GM19468 (cell line): ENCODE results near the gene TOR1AIP1.
A peak's percentile ranks its signal among the peaks of the same experiment; 100 is the strongest.
"Not testable (repeated sequence)": the region's sequence is repeated elsewhere in the genome, so short reads cannot be mapped to it uniquely, and the experiment has no call there.

Experiments
- ATAC-seq: cut with Tn5 transposase; IDR thresholded peaks from one replicate; pipeline ENCODE4 v1.9.1; 2021; ENCODE audit warnings: mild to moderate bottlenecking, moderate library complexity, moderate number of reproducible peaks; ENCODE audit not compliant: unreplicated experiment; ENCODE audit errors: extremely low read depth

TOR1AIP1 gene

DNA sequence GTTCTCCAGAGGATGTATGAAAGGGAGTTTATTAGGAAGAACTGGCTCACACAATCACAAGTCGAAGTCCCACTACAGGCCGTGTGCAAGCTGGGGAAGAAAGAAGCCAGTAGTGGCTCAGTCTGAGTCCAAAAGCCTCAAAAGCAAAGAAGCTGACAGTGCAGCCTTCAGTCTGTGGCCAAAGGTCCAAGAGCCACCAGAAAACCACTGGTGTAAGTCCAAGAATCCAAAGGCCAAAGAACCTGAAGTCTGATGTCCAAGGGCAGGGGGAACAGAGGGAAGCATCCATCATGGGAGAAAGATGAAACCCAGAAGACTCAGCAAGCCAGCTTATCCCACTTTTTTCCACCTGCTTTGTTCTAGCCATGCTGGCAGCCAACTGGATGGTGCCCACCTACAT is 51.1 kb downstream of the TOR1AIP1 start:
- no peak for ATAC-seq

DNA sequence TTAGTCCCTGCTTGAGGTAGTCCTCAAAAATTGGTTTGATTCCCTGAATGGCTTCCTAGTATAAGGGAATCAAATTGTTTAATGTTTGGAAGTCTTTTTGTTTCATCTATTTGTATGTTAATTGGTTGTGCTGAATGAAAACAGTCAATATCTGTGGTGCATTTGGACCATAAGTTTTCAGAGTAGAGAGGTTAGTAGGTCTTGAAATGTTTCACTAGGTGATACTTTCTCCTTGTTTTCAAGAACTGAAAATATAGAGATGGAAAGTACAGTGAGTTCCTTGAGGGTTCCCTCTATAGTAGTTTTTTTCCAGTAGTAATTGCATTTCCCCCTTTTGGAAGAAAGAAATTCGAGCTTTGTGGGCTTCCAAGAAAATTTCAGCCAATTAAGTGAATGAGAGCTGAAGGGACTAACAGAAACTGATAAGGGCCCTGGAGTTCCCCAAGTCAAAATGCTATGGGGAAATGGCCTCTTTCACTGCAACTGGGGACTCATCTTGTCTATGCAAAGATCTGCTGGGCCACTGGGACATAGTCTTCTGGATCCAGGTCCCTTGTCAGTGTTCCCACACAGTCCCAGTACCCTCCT is 53.9 kb downstream of the TOR1AIP1 start:
- ATAC-seq: no peak

DNA sequence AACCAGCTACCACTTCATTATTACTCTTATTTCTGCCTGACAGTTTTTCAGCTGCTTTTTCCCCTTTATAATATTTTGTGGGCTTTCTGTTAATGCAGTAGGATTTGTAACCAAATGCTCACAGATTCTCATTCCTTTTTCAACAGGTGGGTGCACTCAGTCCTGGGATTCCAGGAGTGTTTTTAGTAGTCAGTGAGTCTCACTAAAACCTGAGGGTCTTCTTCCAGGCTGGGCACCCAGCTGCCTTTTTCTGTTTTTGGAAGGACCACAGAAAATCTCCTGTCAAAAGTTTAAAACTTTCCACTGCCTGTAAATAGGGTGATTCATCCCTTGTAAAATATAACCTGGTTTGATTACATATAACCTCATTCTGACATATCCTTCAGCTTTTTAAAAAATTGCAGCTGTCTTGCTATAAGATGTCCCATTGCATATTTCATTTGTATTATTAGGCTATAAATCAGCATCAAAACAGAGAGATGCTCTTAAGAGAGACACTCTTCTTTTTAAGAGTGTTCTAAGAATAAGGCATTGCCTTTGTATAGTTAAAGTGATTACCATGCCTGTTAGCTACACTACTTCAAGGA is 55.7 kb downstream of the TOR1AIP1 start:
- ATAC-seq: no peak

DNA sequence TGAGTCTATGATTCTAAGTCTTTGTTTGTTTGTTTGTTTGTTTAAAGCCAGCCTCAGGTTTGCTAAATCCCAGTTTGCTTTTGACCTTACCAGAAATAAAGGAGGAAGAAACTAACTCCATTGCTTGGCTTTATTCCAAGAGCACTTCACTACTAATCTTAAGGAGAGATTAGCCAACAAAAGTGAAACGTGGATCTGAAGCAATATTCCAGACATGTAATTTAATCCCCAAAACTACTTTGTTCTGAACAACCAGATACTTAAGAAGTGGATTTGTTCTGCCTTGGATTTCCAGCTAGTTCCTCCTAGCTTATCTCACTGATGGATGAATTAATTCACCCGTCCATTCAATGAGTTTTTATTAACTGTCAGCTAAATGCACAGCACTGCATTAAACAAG is 56.7 kb downstream of the TOR1AIP1 start:
- ATAC-seq: no peak

DNA sequence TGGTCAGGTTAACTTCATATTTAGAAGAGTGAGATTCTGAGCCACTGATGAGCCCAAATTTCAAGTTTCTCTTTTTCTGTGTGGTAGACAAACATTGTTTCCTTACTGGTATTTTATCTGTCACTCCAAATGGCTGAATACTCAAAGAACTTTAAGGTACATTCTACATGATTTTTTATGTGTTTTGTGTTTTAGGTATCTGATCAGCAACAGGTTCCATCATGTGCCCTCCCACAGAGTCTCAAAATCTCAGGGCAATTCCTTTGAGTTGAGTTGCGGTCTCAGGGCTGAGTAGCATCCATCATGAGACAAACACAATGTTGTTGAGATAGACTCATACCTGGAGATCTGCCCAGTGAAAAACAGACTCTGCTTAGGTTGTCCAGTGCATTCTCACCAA is 57.9 kb downstream of the TOR1AIP1 start:
- no peak for ATAC-seq

DNA sequence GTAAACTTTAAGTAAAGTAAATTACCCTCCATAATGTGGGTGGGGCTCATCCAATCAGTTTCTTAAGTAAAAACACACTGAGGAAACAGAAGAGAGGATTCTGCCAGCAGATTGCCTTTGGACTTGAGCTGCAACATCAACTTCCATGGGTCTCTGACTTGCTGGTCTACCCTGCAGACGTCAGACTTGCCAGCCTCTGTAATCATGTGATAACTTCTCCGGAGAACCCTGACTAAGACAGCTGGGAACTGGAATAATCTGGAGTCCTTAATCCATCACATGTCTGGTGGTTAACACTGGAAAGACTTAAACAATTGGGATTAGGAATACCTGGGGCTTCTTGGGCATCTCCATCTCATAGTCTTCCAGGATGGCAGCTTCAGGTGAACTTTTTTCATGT is 59.4 kb downstream of the TOR1AIP1 start:
- no peak for ATAC-seq

DNA sequence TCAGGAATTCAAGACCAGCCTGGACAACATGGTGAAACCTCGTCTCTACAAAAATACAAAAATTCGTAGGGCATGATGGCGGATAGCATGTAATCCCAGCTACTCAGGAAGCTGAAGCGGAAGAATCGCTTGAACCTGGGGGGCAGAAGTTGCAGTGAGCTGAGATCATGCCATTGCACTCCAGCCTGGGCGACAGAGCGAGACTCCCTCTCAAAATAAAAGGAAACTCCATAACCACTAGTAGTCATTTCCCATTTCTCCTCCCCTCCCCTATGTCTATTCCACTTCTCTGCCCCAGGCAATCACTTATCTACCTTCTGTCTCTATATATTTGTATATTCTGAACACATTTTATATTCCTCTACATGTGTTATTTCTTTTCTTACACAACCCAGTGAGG is 68.6 kb downstream of the TOR1AIP1 start:
- no peak for ATAC-seq

DNA sequence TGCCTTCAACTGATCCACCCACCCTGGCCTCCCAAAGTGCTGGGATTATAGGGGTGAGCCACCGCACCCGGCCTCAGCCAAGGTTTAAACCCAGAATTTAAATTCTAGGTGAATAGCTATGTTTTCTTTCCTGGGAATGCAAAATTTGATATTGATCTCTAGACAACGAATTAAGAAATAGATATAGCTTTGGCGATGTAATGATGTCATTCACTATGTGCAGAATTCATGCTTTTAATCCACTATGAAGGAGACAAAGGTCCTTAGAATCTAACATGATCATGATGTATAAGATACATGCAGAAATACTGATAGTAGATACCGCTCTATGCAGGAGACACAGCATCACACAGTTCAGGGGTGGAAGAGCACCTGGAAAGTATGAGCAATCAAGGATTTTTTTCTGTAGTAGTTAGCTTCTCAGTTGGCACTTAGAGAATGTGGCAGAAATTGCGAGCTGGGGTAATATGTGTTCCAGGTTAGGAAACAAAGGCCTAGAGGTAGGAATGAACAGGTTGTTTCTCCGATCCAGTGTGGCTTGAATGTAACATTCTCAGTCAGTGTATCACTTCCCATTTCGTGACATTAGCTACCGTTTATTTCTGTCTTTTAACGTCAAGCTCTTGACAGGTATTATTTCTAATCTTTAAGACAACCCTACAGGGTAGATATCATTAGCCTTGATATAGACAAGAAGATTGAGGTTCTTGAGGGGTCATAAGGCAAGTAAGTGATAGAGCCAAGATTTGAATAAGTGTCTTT is 69.5 kb downstream of the TOR1AIP1 start:
- no peak for ATAC-seq

DNA sequence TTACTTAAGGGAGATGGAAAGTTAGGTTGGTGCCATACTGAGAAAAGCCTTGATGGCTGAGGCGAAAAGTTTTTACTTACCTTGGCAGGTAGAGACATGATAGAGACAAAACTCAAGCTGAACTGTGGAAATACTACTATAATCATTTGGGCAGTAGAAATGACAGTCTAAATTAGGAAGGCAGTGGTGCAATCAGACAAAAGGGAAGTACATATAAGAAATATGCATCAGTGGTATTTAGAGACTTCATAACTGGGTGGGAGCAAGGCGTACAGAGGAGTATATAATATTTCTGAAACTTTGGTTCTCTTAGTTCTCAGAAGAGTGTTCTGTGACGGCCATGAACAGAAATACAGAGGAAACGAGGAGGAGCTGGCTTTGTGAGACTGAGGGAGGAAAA is 70.1 kb downstream of the TOR1AIP1 start:
- no peak for ATAC-seq

DNA sequence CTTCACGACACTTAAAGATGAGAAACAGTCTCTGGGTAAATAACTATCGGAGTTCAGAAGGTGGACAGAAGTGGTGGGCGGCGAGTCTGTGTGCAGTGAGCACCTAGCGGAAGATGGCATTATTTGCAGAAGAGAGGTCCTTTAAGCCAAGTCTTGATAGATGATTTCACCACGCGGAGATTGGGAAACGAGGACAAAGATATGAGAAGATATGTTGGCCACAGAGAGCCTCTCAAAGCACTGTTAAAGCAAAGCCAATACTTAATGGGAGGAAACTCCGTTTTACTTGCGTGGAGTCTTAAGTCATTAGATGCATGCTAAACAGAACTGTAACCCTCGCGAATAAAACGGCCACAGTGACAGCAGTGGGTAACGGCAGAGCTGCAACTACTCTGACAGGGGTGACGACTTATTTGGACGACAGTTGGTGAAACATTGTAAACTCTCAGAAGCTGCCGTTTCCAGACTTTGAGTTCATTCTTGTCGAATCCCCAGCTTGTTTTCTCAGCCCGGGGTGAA is 71.9 kb downstream of the TOR1AIP1 start:
- ATAC-seq: no peak

DNA sequence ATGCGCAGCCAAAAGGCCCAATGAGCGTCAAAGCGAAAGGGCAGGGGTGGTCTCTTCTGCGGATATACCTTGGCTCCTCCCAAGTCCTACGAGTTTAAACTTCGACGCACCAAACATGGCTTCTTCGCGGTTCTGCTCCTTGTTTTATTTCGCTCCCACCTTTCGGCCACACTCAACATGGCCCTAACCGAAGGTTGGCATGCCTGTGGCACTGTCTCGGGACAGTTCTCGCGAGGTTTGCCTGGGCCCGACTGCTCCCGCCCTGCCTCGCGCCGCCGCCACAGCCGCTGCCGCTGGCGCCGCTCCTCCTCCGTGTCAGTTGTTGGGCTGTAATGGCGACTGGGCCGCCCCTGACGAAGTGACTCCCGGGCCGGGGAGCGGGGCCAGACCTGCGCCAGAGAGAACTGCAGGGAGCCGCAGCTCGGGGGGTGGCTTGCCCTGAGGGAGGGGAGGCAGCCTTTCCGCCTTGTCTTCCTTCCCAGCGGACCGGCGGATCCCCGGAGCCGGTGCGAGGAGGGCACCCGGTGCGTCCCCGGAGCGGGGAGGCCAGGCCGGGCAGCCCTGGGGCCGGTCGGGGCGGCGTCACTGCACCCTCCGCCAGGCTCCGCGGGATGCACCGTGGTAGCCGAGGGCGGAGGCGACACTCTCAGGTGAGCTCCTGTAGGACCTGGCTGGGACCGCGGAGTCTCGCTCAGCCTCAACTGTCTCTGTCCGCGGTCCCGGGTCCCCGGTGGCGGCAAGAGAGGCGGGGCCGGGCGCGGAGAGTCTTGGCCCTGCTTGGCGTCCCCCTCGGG is 72.6 kb downstream of the TOR1AIP1 start, which contains the start of gene CEP350:
Gene CEP350 (plus strand): TSS at position 318 of the 794 bp plus-strand sequence. CDS start 31,372 bp downstream, outside the sequence.
- peak; percentile 77 for ATAC-seq

DNA sequence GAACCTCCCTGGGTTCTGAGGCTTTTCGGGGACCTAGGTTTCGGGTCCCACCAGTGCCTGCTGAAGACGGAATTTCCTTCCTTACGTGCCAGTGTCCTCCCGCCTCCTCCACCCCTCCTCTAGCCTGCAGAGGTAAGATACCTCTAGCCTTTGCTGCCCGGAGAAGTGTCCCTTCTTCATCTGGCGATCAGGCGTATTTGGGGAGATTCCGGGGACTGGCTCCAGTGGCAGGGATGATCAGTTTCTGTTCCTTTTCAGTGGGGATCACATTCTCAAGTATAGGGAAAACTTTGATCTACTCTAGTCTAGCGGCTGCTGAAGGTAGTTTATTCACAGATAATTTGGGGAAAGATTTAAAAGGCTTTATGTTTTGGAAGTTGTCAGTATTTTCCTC is 73.2 kb downstream of the TOR1AIP1 start:
- no peak for ATAC-seq

DNA sequence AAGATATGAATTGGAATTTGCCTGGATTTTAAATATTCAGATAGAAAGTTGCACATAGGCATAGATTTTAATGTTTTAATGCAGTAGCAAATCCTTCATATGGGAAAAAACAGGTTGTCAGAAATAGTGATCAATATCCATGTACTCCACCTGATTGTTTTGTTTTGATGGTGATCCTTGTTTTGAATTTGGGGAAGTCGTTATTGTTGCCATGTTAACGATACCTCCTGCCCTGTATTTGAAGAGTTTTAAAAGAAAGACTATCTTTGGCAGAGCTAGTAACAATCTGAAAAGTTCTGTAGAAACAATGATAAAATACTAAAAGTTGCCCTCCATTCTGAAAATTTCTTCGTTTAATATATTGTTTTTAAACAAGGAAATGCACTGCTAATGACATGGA is 73.6 kb downstream of the TOR1AIP1 start:
- ATAC-seq: no peak

DNA sequence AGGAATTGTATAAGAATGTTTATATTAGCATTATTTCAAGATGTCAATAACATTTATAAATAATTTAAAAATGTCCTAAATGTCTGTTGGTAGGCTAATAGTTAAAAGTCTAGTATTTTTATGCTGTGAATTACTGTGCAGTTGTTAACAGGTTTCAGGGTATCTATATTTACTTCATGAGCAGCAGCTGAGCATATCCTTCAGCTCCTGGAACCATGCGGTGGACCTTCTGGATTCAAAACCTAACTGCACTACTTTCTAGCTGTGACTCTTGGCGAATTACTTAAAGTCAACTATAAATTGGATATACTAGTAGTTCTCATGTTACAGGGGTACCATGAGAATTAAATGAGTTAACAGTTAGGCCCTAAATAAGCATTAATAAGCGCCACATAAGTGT is 76.3 kb downstream of the TOR1AIP1 start:
- ATAC-seq: no peak

DNA sequence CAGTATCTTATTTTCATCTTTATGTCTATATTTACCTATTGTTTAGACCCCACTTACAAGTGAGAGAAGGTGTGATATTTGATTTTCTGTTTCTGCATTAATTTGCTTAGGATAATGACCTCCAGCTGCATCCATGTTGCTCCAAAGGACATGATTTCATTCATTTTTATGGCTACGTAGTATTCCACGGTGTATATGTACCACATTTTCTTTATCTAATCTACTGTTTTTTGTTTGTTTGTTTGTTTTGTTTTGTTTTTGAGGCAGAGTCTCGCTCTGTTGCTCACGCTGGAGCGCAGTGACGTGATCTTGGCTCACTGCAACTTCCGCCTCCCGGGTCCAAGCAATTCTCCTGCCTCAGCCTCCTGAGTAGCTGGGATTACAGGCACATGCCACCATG is 80.1 kb downstream of the TOR1AIP1 start:
- not testable (repeated sequence) for ATAC-seq

DNA sequence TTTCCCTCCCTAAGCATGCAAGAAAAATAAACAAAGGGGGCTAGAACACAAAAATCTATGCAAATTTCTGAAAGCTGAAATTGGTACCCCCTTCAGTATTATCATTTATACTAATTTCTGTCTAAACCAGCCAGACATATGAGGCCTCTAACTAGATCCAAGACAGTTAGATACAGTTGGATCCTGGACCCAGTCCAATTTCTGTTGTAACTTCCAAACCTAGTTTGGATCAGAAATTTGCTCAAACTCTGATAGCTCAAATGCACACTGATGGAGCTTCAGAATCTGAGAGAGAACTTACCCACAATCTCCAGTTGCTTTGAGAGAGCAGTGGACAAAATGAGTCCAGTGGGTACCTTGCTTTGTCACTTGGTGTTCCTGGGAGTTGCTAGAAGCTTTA is 84.5 kb downstream of the TOR1AIP1 start:
- ATAC-seq: no peak

DNA sequence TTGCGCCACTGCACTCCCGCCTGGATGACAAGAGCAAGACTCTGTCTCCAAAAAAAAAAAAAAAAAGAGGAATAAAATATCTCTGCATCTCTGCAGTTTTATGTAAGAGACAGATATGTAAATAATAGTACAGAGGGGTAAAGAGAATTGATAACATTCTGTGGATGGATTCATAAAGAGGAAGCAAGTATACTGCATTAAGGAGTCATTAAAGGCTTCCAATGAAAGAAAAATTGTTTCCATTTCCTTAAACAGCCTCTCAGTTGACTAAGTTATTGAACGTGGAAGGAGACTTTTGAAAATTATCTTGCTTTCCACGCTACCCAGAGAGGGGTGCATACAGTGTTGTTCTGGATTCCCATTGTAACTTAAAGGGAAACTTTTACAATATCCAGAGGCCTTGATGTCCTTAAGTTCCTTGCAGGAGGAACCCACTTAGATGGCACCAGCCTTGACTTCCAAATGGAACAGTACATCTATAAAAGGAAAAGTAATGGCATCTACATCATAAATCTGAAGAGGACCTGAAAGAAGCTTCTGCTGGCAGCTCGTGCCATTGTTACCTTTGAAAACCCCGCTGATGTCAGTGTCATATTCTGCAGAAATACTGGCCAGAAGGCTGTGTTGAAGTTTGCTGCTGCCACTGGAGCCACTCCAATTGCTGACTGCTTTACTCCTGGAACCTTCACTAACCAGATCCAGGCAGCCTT is 86.4 kb downstream of the TOR1AIP1 start:
- ATAC-seq: no peak

DNA sequence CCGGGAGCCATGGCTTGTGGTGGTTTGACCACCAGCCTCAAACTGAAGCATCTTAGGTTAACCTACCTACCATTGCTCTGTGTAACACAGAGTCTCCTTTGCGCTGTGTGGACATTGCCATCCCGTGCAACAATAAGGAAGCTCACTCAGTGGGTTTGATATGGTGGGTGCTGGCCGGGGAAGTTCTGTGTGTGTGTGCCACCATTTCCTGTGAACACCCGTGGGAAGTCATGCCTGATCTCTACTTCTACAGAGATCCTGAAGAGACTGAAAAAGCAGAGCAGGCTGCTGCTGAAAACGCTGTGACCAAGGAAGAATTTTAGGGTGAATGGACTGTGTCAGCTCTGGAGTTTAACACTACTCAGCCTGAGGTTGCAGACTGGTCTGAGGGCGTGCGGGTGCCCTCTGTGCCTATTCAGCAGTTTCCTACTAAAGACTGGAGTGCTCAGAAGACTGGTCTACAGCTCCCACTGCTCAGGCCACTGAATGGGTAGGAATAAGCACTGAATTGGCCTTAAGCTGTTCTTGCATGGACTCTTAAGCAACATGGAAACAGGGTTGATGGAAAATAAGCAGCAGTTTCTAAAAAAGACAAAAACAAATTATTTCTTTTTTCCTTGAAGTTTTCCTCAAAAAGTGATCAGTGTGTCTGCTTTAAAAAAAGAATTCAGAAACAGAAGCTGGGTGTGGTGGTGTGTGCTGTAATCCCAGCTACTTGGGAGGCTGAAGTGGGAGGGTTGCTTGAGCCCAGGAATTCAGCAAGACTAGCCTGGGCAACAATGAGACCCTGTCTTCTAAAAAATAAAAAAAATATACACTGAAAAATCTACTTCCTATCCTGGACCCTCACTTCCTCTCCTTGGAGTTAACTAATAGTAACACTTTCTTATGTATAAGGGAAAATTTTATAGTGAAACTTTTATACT is 87.2 kb downstream of the TOR1AIP1 start:
- ATAC-seq: no peak
